HepG2 (cell line): ENCODE measurements around the gene CDSN. TPM values are rescaled to one million over a fixed set of nuclear protein-coding genes. Genes with fewer than 3 reads are reported as not detected.

ENCODE experiments used
- ATAC-seq: fragments of 200-7000 bp; cut with Tn5 transposase; 3 replicates; pipeline ENCODE4 v1.9.1; 2020; ENCODE audit warnings: mild to moderate bottlenecking, moderate library complexity
- BruUV-seq: library from RNA; stranded (reverse); fragments of 400-500 nt; replicated peaks from 2 replicates; lab custom pipeline; 2021; lab: Mats Ljungman, UMichigan
- CTCF ChIA-PET: fragments of 300-600 bp; formaldehyde crosslinking; extraction: SDS; loops from one replicate; lab custom pipeline; 2021; ENCODE audit warnings: low total read pairs, inconsistent platforms, low intra/inter-chr PET ratio; lab: Yijun Ruan, JAX
- POLR2A ChIA-PET: fragments of 350-600 bp; sonication (Branson Sonifier 250); formaldehyde crosslinking; loops from one replicate; lab custom pipeline; 2020; ENCODE audit warnings: antibody characterized with exemption, inconsistent platforms; lab: Yijun Ruan, JAX
- DNase-seq: peaks from one replicate; pipeline ENCODE4 v3.0.0-alpha.2; 2015; ENCODE audit warnings: low spot score
- FAIRE-seq: peaks from 3 replicates; lab custom pipeline; 2011; peaks lifted over from hg19 to GRCh38; lab: Jason Lieb, UNC
- H2AFZ ChIP-seq: one replicate; pipeline ENCODE4 v1.6.1; 2011; ENCODE audit warnings: low read length, inconsistent platforms
- H3K27ac ChIP-seq: fragments of 300-600 bp; 3 replicates; pipeline ENCODE4 v1.8.0; 2011; ENCODE audit warnings: mixed run types, mild to moderate bottlenecking, mixed read lengths, low read length, inconsistent platforms; ENCODE audit not compliant: insufficient read depth; ENCODE audit errors: extremely low read length
- H3K27me3 ChIP-seq, 2 experiments: fragments of 200-600 bp in 1 of 2; 2 replicates in 1 of 2; 3 replicates in 1 of 2; pipeline versions ENCODE4 v1.6.0 to v1.8.0; 2011; ENCODE audit warnings: low read length in 2 of 2, mild to moderate bottlenecking in 2 of 2, moderate library complexity in 2 of 2, inconsistent platforms in 1 of 2; ENCODE audit not compliant: insufficient read depth in 2 of 2, control insufficient read depth in 1 of 2
- H3K36me3 ChIP-seq, 2 experiments: fragments of 200-600 bp in 1 of 2; replicated peaks in 1 of 2; 2 replicates in 1 of 2; 3 replicates in 1 of 2; pipeline versions ENCODE4 v1.5.1 to v1.8.0; 2011; ENCODE audit warnings: low read length in 2 of 2, inconsistent platforms in 1 of 2; ENCODE audit not compliant: insufficient read depth in 2 of 2, control insufficient read depth in 1 of 2
- H3K4me1 ChIP-seq: 2 replicates; pipeline ENCODE4 v1.5.1; 2012; ENCODE audit warnings: low read length, inconsistent platforms; ENCODE audit not compliant: insufficient read depth
- H3K4me2 ChIP-seq: 2 replicates; pipeline ENCODE4 v1.6.0; 2011; ENCODE audit warnings: low read depth, low read length, inconsistent platforms
- H3K4me3 ChIP-seq, 3 experiments: fragments of 200-600 bp in 1 of 3; sonication (generic), shearing (Covaris generic) in 1 of 3; replicated peaks in 1 of 3; 2 replicates each; pipeline ENCODE4 v1.5.1; 2011 to 2016; ENCODE audit warnings: low read length in 3 of 3, inconsistent platforms in 2 of 3, low read depth in 2 of 3, mild to moderate bottlenecking in 2 of 3, control low read depth in 1 of 3, mixed read lengths in 1 of 3; ENCODE audit not compliant: insufficient read depth in 1 of 3
- H3K79me2 ChIP-seq: one replicate; pipeline ENCODE4 v1.6.1; 2011; ENCODE audit warnings: low read length, inconsistent platforms; ENCODE audit not compliant: insufficient read depth
- H3K9ac ChIP-seq: 2 replicates; pipeline ENCODE4 v1.6.0; 2011; ENCODE audit warnings: mild to moderate bottlenecking, low read depth, low read length, inconsistent platforms; ENCODE audit not compliant: insufficient read depth
- H3K9me3 ChIP-seq: 2 replicates; pipeline ENCODE4 v1.5.1; 2012; ENCODE audit warnings: mild to moderate bottlenecking, low read length
- H4K20me1 ChIP-seq: 2 replicates; pipeline ENCODE4 v1.6.0; 2011; ENCODE audit warnings: inconsistent platforms, mild to moderate bottlenecking, low read length, moderate library complexity; ENCODE audit not compliant: insufficient read depth
- ATF7 ChIP-seq, 2 experiments: fragments of 450-650 bp in 1 of 2; sonication (generic) in 1 of 2; formaldehyde crosslinking in 1 of 2; IDR thresholded peaks; 2 replicates each; pipeline versions ENCODE4 v1.4.0 to v1.6.1; 2016 to 2020; ENCODE audit warnings: antibody characterized with exemption in 1 of 2, mild to moderate bottlenecking in 1 of 2, missing genetic modification reagents in 1 of 2
- CERS6 ChIP-seq: sonication (generic); formaldehyde crosslinking; IDR thresholded peaks from 2 replicates; pipeline ENCODE4 v1.5.0; 2020; ENCODE audit warnings: missing genetic modification reagents
- GRHL1 ChIP-seq: sonication (generic); formaldehyde crosslinking; conservative IDR thresholded peaks from 2 replicates; pipeline ENCODE4 v1.8.0; 2022; ENCODE audit warnings: missing genetic modification reagents
- NAIF1 ChIP-seq: sonication (generic); formaldehyde crosslinking; IDR thresholded peaks from 2 replicates; pipeline ENCODE4 v1.5.0; 2020; ENCODE audit warnings: mild to moderate bottlenecking, missing genetic modification reagents, borderline replicate concordance
- ZBTB14 ChIP-seq: sonication (generic); formaldehyde crosslinking; IDR thresholded peaks from 2 replicates; pipeline ENCODE4 v1.4.0; 2020; ENCODE audit warnings: missing genetic modification reagents
- ZFP36L1 ChIP-seq: sonication (generic); formaldehyde crosslinking; IDR thresholded peaks from 2 replicates; pipeline ENCODE4 v1.8.0; 2022; ENCODE audit warnings: mild to moderate bottlenecking, missing genetic modification reagents, moderate library complexity
- ZMAT3 ChIP-seq: sonication (generic); formaldehyde crosslinking; conservative IDR thresholded peaks from 2 replicates; pipeline ENCODE4 v1.7.0; 2021; ENCODE audit warnings: missing genetic modification reagents
- ZNF432 ChIP-seq: sonication (generic); formaldehyde crosslinking; IDR thresholded peaks from 2 replicates; pipeline ENCODE4 v1.5.0; 2020; ENCODE audit warnings: missing genetic modification reagents, mild to moderate bottlenecking, borderline replicate concordance
- ZNF513 ChIP-seq: sonication (generic); formaldehyde crosslinking; conservative IDR thresholded peaks from 2 replicates; pipeline ENCODE4 v1.5.0; 2020; ENCODE audit warnings: missing genetic modification reagents
- ZNF652 ChIP-seq: IDR thresholded peaks from 2 replicates; pipeline ENCODE4 v1.6.1; 2016; ENCODE audit warnings: low read depth, borderline replicate concordance
- ZNF720 ChIP-seq: sonication (generic); formaldehyde crosslinking; IDR thresholded peaks from 2 replicates; pipeline ENCODE4 v1.4.0; 2020; ENCODE audit warnings: missing genetic modification reagents
- ZNF75D ChIP-seq: sonication (generic); formaldehyde crosslinking; IDR thresholded peaks from 2 replicates; pipeline ENCODE4 v1.8.1; 2023; ENCODE audit warnings: missing genetic modification reagents, mild to moderate bottlenecking, borderline replicate concordance
- ZNF761 ChIP-seq: sonication (generic); formaldehyde crosslinking; conservative IDR thresholded peaks from 2 replicates; pipeline ENCODE4 v1.4.0; 2020; ENCODE audit warnings: mild to moderate bottlenecking, missing genetic modification reagents
- WGBS: methylation state at CpG from one replicate; pipeline ENCODE4 v1.1.6; 2017; ENCODE audit warnings: low lambda C conversion rate; 5-methylcytosine and 5-hydroxymethylcytosine counted together
- in situ Hi-C: cut with HindIII; loops from 2 replicates; pipeline ENCODE4 v1.10.0; 2017; ENCODE audit warnings: low pct_unique_long_range_greater_than_20kb; ENCODE audit not compliant: extremely low pct_ligation_motif_present
- intact Hi-C: fragments of 100-400 bp; cut with micrococcal nuclease; formaldehyde crosslinking; loops from one replicate; pipeline ENCODE4 v1.10.0; 2022; ENCODE audit not compliant: unreplicated experiment
- polyA plus RNA-seq, 8 experiments: library from polyadenylated mRNA; depleted of rRNA in 3 of 8; stranded (reverse) in 7 of 8; unstranded in 1 of 8; fragments of >200 nt; fragmentation: Illumina TruSeq in 4 of 8; extraction: Trizol in 4 of 8; gene quantifications; 2 replicates each; pipeline versions ENCODE4 v1.2.1 to v1.2.3, GENCODE V29; 2011 to 2016; ENCODE audit warnings: low read depth in 4 of 8, missing spikeins in 1 of 8, mixed read lengths in 1 of 8; ENCODE audit not compliant: insufficient read depth in 1 of 8
- total RNA-seq, 5 experiments: library from RNA; depleted of rRNA; stranded (reverse); fragments of >200 nt; fragmentation: Illumina TruSeq; extraction: Trizol; gene quantifications; 2 replicates each; pipeline ENCODE4 v1.2.3, GENCODE V29; 2016; ENCODE audit warnings: low read depth in 1 of 5

Gene CDSN
- total and polyA plus RNA-seq, 2 of the 13 experiments (the other 11 are each of a cell fraction or from before 2014, with no cell fraction given) = not detected

GRCh38 chr6:31143148-31143547 is 22.9 kb upstream of the CDSN start:
- CTCF ChIA-PET = no interaction called here
- intact Hi-C loops = loop anchor here (2.0 kb wide), 1 partner anchor 16 kb away; no protein-coding TSS in a partner anchor
- H2AFZ ChIP-seq = no peak overlapping the region
- no peak overlapping the region for H3K9ac ChIP-seq
- H3K4me1 ChIP-seq = no peaks in the 10 kb centered on the region
- no peak overlapping the region for H3K27ac ChIP-seq
- no peaks in the 10 kb centered on the region for H3K9me3 ChIP-seq
- DNase-seq (no peak), ATAC-seq (no peak), FAIRE-seq (no peak)
- H4K20me1 ChIP-seq = no peaks in the 10 kb centered on the region
- no peaks in the 10 kb centered on the region for H3K27me3 ChIP-seq
- H3K36me3 ChIP-seq = peaks cover 4 to 18% of the 10 kb centered on the region in 2 experiments; a peak in 4 of 5 replicates
- BruUV-seq = no TSS peak
- H3K4me2 ChIP-seq = no peak overlapping the region
- H3K4me3 ChIP-seq = no peak overlapping the region
- WGBS = 87% methylated on average over 11 of the region's 11 CpGs
- H3K79me2 ChIP-seq = no peaks in the 10 kb centered on the region
- in situ Hi-C loops = no loop called here
- TF ChIP-seq CERS6 (CRISPR knock-in tag) (no peak), ZNF761 (CRISPR knock-in tag) (no peak), ZNF652 (CRISPR knock-in tag) (peak; percentile 34; the same call in 1 of the 2 replicates), ZMAT3 (no peak), ZNF720 (CRISPR knock-in tag) (no peak)
- POLR2A ChIA-PET = no interaction called here

GRCh38 chr6:31142361-31142761 is 22.1 kb upstream of the CDSN start:
- in situ Hi-C loops = no loop called here
- FAIRE-seq = no peak
- TF ChIP-seq ZNF75D (CRISPR knock-in tag) (no peak), ZFP36L1 (CRISPR knock-in tag) (no peak), ZBTB14 (CRISPR knock-in tag) (no peak), ZNF432 (CRISPR knock-in tag) (no peak), GRHL1 (CRISPR knock-in tag) (no peak), NAIF1 (CRISPR knock-in tag) (no peak), ATF7 (IDR thresholded peaks at IDR 0.05) (no peak), ATF7 (CRISPR knock-in tag; IDR thresholded peaks at IDR 0.05) (no peak), ZNF513 (no peak)

More at GRCh38 chr6:31142361-31142761, 22.1 kb upstream of the CDSN start:
- peaks cover 7% of the 10 kb centered on the region for H3K4me1 ChIP-seq
- ChIA-PET CTCF (no interaction called here), POLR2A (no interaction called here)
- no peak overlapping the region for H2AFZ ChIP-seq
- H3K79me2 ChIP-seq = no peaks in the 10 kb centered on the region
- no peaks in the 10 kb centered on the region for H3K9me3 ChIP-seq
- no peak for ATAC-seq
- WGBS = 85% methylated on average over 2 of the region's 2 CpGs
- H3K36me3 ChIP-seq = peaks cover 4 to 18% of the 10 kb centered on the region in 2 experiments; a peak in 4 of 5 replicates
- intact Hi-C loops = loop anchor here (2.0 kb wide), 1 partner anchor 16 kb away; no protein-coding TSS in a partner anchor
- BruUV-seq = no TSS peak
- H4K20me1 ChIP-seq = no peaks in the 10 kb centered on the region
- 0 out of 5 replicates have a peak, but pooled peaks cover 0 to 4% of the 10 kb centered on the region in 2 experiments for H3K27me3 ChIP-seq
- no peak overlapping the region for H3K9ac ChIP-seq
- H3K27ac ChIP-seq = no peak overlapping the region
- H3K4me3 ChIP-seq = no peak overlapping the region
- no peak for DNase-seq
- H3K4me2 ChIP-seq = no peak overlapping the region
